K562 (cell line): ENCODE results near the gene UNC45A. TPM values are rescaled to one million over a fixed set of nuclear protein-coding genes. Genes with fewer than 3 reads are reported as not detected.
A peak's percentile ranks its signal among the peaks of the same experiment; 100 is the strongest.

ENCODE experiments used
- ATAC-seq: fragments of 200-7000 bp; cut with Tn5 transposase; 3 replicates; pipeline ENCODE4 v1.9.1; 2020; ENCODE audit warnings: moderate library complexity
- BruUV-seq: library from RNA; stranded (reverse); fragments of 400-500 nt; replicated peaks from 2 replicates; lab custom pipeline; 2021; lab: Mats Ljungman, UMichigan
- CTCF ChIA-PET: fragments of 300-600 bp; formaldehyde crosslinking; extraction: SDS; loops from one replicate; lab custom pipeline; 2021; ENCODE audit warnings: low intra/inter-chr PET ratio; lab: Yijun Ruan, JAX
- POLR2A ChIA-PET: fragments of 300-600, 350-650 bp; sonication (Branson Sonifier 250); formaldehyde crosslinking; extraction: SDS; loops from one replicate; lab custom pipeline; 2021; ENCODE audit warnings: antibody characterized with exemption, inconsistent platforms; lab: Yijun Ruan, JAX
- DNase-seq, 4 experiments: peaks; one replicate each; pipeline versions ENCODE4 v3.0.0 to v3.0.0-alpha.2; 2011 to 2018; ENCODE audit warnings: low spot score in 3 of 4, mixed read lengths in 3 of 4; ENCODE audit errors: extremely low read depth in 1 of 4
- FAIRE-seq: peaks from 2 replicates; lab custom pipeline; 2011; peaks lifted over from hg19 to GRCh38; lab: Jason Lieb, UNC
- H2AFZ ChIP-seq: 2 replicates; pipeline ENCODE4 v1.6.0; 2011; ENCODE audit warnings: low read depth, low read length, control low read depth, inconsistent platforms
- H3K27ac ChIP-seq: fragments of 200-600 bp; 3 replicates; pipeline ENCODE4 v1.8.0; 2011; ENCODE audit warnings: low read depth, mild to moderate bottlenecking, control low read depth, inconsistent platforms, low read length, moderate library complexity, mixed read lengths; ENCODE audit errors: extremely low read depth
- H3K27me3 ChIP-seq, 2 experiments: fragments of 300-600 bp in 1 of 2; 2 replicates in 1 of 2; 3 replicates in 1 of 2; pipeline versions ENCODE4 v1.6.0 to v1.8.0; 2011; ENCODE audit warnings: inconsistent platforms in 2 of 2, low read length in 2 of 2, mild to moderate bottlenecking in 1 of 2, mixed read lengths in 1 of 2, moderate library complexity in 1 of 2; ENCODE audit not compliant: control insufficient read depth in 2 of 2, insufficient read depth in 2 of 2
- H3K36me3 ChIP-seq: fragments of 300-600 bp; 3 replicates; pipeline ENCODE4 v1.8.0; 2011; ENCODE audit warnings: mild to moderate bottlenecking, low read length, inconsistent platforms; ENCODE audit not compliant: control insufficient read depth, insufficient read depth
- H3K4me1 ChIP-seq, 2 experiments: fragments of 200-600 bp in 1 of 2; replicated peaks in 1 of 2; 2 replicates in 1 of 2; 3 replicates in 1 of 2; pipeline versions ENCODE4 v1.5.1 to v1.8.0; 2011; ENCODE audit warnings: inconsistent platforms in 2 of 2, low read length in 2 of 2, mild to moderate bottlenecking in 1 of 2, mixed read lengths in 1 of 2, moderate library complexity in 1 of 2; ENCODE audit not compliant: control insufficient read depth in 2 of 2, insufficient read depth in 2 of 2
- H3K4me2 ChIP-seq: 2 replicates; pipeline ENCODE4 v1.6.1; 2011; ENCODE audit warnings: low read length, control low read depth, inconsistent platforms, mixed read lengths; ENCODE audit not compliant: insufficient read depth
- H3K4me3 ChIP-seq: fragments of 200-600 bp; sonication (generic), shearing (Covaris generic); 2 replicates; pipeline ENCODE4 v1.5.1; 2016; ENCODE audit warnings: control low read depth, inconsistent platforms
- H3K79me2 ChIP-seq: fragments of 200-600 bp; 3 replicates; pipeline ENCODE4 v1.8.0; 2011; ENCODE audit warnings: low read length, inconsistent platforms; ENCODE audit not compliant: control insufficient read depth, insufficient read depth
- H3K9ac ChIP-seq, 2 experiments: 2 replicates each; pipeline versions ENCODE4 v1.6.0 to v1.6.1; 2011; ENCODE audit warnings: low read depth in 2 of 2, low read length in 2 of 2, control low read depth in 1 of 2, inconsistent platforms in 1 of 2, mild to moderate bottlenecking in 1 of 2, mixed read lengths in 1 of 2; ENCODE audit not compliant: insufficient read depth in 1 of 2
- H3K9me1 ChIP-seq: one replicate; pipeline ENCODE4 v1.6.0; 2011; ENCODE audit warnings: inconsistent platforms, mild to moderate bottlenecking, low read length, moderate library complexity; ENCODE audit not compliant: control insufficient read depth, insufficient read depth
- H3K9me3 ChIP-seq: replicated peaks from 2 replicates; pipeline ENCODE4 v1.5.1; 2011; ENCODE audit warnings: low read depth, low read length, inconsistent platforms; ENCODE audit not compliant: control insufficient read depth, insufficient read depth
- H4K20me1 ChIP-seq: replicated peaks from 2 replicates; pipeline ENCODE4 v1.6.1; 2011; ENCODE audit warnings: low read length, inconsistent platforms, mixed read lengths; ENCODE audit not compliant: control insufficient read depth, insufficient read depth
- ARID1B ChIP-seq: fragments of 450-650 bp; IDR thresholded peaks from 2 replicates; pipeline ENCODE4 v1.6.1; 2016; ENCODE audit warnings: antibody characterized with exemption, mild to moderate bottlenecking, inconsistent platforms
- CBFA2T2 ChIP-seq: fragments of 450-650 bp; conservative IDR thresholded peaks from 2 replicates; pipeline ENCODE4 v1.6.1; 2017; ENCODE audit warnings: mild to moderate bottlenecking
- CBFA2T3 ChIP-seq: fragments of 450-650 bp; IDR thresholded peaks from 2 replicates; pipeline ENCODE4 v1.6.1; 2017
- CSDE1 ChIP-seq, 2 experiments: fragments of 450-650 bp; IDR thresholded peaks; 2 replicates each; pipeline ENCODE4 v1.6.1; 2016; ENCODE audit warnings: mild to moderate bottlenecking in 1 of 2
- TCF3 ChIP-seq: sonication (generic); formaldehyde crosslinking; IDR thresholded peaks from 2 replicates; pipeline ENCODE4 v1.4.0; 2020; ENCODE audit warnings: mild to moderate bottlenecking, missing genetic modification reagents
- THRAP3 ChIP-seq: fragments of 450-650 bp; IDR thresholded peaks from 2 replicates; pipeline ENCODE4 v1.6.1; 2016; ENCODE audit warnings: mild to moderate bottlenecking, inconsistent platforms, borderline replicate concordance
- TRIM24 ChIP-seq, 2 experiments: fragments of 450-650 bp; IDR thresholded peaks; 2 replicates each; pipeline ENCODE4 v1.6.1; 2016
- ZNF274 ChIP-seq: IDR thresholded peaks from 2 replicates; pipeline ENCODE4 v1.6.1; 2011; ENCODE audit warnings: low read depth, mild to moderate bottlenecking, low read length, moderate library complexity, borderline replicate concordance
- ZNF41 ChIP-seq: fragments of 250-450 bp; sonication (Bioruptor Pico); conservative IDR thresholded peaks from 2 replicates; pipeline ENCODE4 v1.4.0; 2020; ENCODE audit warnings: mild to moderate bottlenecking
- WGBS: fragments of 100-300 bp; shearing (Covaris generic); methylation state at CpG from one replicate; pipeline ENCODE4 v1.1.6; 2016; ENCODE audit warnings: low coverage, mixed read lengths; ENCODE audit not compliant: insufficient coverage; ENCODE audit errors: missing lambda C conversion rate; 5-methylcytosine and 5-hydroxymethylcytosine counted together
- in situ Hi-C: fragments of 300-500 bp; cut with MboI; formaldehyde crosslinking; loops from 4 replicates; pipeline ENCODE4 v1.15.0; 2018; ENCODE audit warnings: inconsistent platforms, mixed read lengths
- intact Hi-C: fragments of 100-400 bp; cut with micrococcal nuclease; formaldehyde crosslinking; loops from 2 replicates; pipeline ENCODE4 v1.14.2; 2022
- polyA plus RNA-seq, 8 experiments: library from polyadenylated mRNA; depleted of rRNA in 4 of 8; stranded (reverse) in 5 of 8; unstranded in 3 of 8; fragments of >200 nt; fragmentation: Nextera tagmentation in 2 of 8; fragmentation: Illumina TruSeq in 1 of 8; extraction: Ambion mirVana in 2 of 8; extraction: Trizol in 1 of 8; gene quantifications; 2 replicates each; pipeline versions ENCODE4 v1.2.1 to v1.2.3, GENCODE V29; 2011 to 2014; ENCODE audit warnings: inconsistent platforms in 1 of 8, missing spikeins in 1 of 8
- total RNA-seq, 7 experiments: library from RNA; depleted of rRNA in 6 of 7; stranded (reverse); fragments of >200 nt in 6 of 7; fragmentation: Illumina TruSeq in 2 of 7; extraction: Trizol in 2 of 7; gene quantifications; 2 replicates each; pipeline versions ENCODE4 v1.2.1 to v1.2.3, GENCODE V29; 2011 to 2021; ENCODE audit warnings: low replicate concordance in 1 of 7
- TF ChIP-seq, protein P1 (sequence below): conservative IDR thresholded peaks from 2 replicates; pipeline ENCODE4 v1.6.1; 2011; ENCODE audit warnings: low read depth, mild to moderate bottlenecking, low read length; ENCODE audit not compliant: control insufficient read depth
- TF ChIP-seq, protein P2 (sequence below), 2 experiments: fragments of 450-650 bp; IDR thresholded peaks; 2 replicates each; pipeline ENCODE4 v1.6.1; 2016; ENCODE audit warnings: mild to moderate bottlenecking in 2 of 2, borderline replicate concordance in 1 of 2, low read depth in 1 of 2, moderate library complexity in 1 of 2

UNC45A gene
- total and polyA plus RNA-seq, 9 of the 15 experiments (the other 6 are each of a cell fraction or from before 2014, with no cell fraction given): 22.4 to 79.3 (median 43.7) TPM

DNA sequence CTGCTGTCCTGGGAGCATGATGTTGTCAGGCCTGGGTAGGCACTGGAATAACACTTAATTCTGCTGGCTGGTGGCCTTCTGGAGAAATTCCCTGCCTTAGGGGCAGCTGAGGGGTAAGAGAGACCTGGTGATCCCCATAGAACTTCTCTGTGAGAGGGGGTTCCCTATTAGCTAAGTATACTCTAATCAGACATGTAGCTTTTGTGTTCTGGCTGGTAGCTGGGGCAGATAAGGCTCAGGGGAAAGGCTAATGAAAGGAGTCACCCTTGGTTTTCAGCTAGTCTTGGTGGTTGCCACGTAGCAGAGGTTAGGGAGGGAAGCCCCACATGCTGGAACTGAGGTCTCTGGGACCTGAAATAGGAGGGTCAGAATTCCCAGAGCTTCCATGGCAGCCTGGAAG, 1.8 kb upstream of the UNC45A start (continued):
- peak; percentile 13; the same call in 1 of the 2 replicates for TF ChIP-seq ARID1B
- TF ChIP-seq CBFA2T3: peak; percentile 37
- TF ChIP-seq ZNF274: no peak
- no peak for TF ChIP-seq TRIM24 (IDR thresholded peaks at IDR 0.05)
- no peak for TF ChIP-seq CSDE1 (IDR thresholded peaks at IDR 0.05)
- 0 out of 2 replicates have a peak, but pooled peaks have one; percentile 7 for TF ChIP-seq CBFA2T2
- peak; percentile 45; the same call in 1 of the 2 replicates for TF ChIP-seq TCF3 (CRISPR knock-in tag)

DNA sequence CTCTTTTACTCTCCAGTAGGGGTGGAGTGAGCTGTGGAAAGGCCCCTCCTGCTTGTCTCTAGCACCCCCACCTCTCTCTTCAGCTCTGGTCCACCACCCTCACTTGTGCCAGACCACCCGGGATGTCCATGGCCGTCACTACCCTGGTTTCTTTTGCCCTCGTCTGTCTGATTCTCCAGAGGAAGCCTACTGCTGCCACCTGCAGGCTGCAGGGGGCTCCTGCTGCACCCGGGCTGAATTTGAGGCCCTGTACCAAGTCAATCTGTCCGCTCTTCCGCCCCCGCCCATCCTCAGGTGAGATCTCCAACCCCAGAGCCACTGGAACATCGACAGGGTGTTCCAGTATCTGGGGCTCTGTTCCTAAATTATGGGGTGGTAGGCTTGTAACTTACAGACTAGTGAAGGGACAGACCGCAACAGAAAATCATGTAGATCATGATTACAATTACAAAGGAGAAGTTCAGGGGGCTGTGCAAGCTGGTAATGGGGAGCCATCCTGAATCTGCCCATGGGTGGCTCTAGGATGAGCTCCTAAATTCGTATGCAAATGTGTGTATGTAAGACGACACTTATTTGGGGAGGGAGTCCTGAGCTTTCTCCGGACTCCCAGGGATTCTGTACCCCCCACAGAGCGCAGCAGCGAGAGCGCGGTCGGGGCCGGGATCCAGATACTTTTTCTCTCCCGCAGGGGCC, 683 bp upstream of the UNC45A start:
- FAIRE-seq (peak; percentile 48), DNase-seq (peak; percentile 75 to 93 (median 82)), ATAC-seq (peak; percentile 54)
- H3K9me3 ChIP-seq: no peaks in the 10 kb centered on the region
- peak overlapping the region; percentile 77 to 95; a peak in 3 of 4 replicates for H3K9ac ChIP-seq
- 3% methylated on average over 19 of the region's 19 CpGs for WGBS
- CTCF ChIA-PET: interaction anchor here (0.5 to 1.0 kb wide), 4 partner anchors 31 to 641 kb away, joined by 3 to 4 read pairs (median 4); no protein-coding TSS in a partner anchor
- H3K27me3 ChIP-seq: no peaks in the 10 kb centered on the region
- no TSS peak for BruUV-seq
- H3K36me3 ChIP-seq: peaks cover 32% of the 10 kb centered on the region
- peak overlapping the region; percentile 65 for H3K27ac ChIP-seq
- H3K4me2 ChIP-seq: peak overlapping the region; percentile 93
- POLR2A ChIA-PET: interaction anchor here (0.5 to 6.7 kb wide), 14 partner anchors 9 to 320 kb away, joined by 3 to 70 read pairs (median 6); partner anchors contain the start of genes MAN2A2 and RCCD1
- in situ Hi-C loops: no loop called here
- H4K20me1 ChIP-seq: no peaks in the 10 kb centered on the region
- H3K4me1 ChIP-seq: peaks cover 41 to 64% of the 10 kb centered on the region in 2 experiments
- H2AFZ ChIP-seq: peak overlapping the region; percentile 91
- peaks cover 46% of the 10 kb centered on the region for H3K79me2 ChIP-seq
- intact Hi-C loops: loop anchor here (1.0 to 10.0 kb wide), 7 partner anchors 98 to 640 kb away; no protein-coding TSS in a partner anchor
- H3K9me1 ChIP-seq: no peaks in the 10 kb centered on the region
- peak overlapping the region; percentile 80 for H3K4me3 ChIP-seq
- TF ChIP-seq ZNF41 (CRISPR knock-in tag) (no peak), THRAP3 (no peak)
- TF ChIP-seq, protein P1, sequence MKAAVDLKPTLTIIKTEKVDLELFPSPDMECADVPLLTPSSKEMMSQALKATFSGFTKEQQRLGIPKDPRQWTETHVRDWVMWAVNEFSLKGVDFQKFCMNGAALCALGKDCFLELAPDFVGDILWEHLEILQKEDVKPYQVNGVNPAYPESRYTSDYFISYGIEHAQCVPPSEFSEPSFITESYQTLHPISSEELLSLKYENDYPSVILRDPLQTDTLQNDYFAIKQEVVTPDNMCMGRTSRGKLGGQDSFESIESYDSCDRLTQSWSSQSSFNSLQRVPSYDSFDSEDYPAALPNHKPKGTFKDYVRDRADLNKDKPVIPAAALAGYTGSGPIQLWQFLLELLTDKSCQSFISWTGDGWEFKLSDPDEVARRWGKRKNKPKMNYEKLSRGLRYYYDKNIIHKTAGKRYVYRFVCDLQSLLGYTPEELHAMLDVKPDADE: 0 out of 2 replicates have a peak, but pooled peaks have one; percentile 18
- TF ChIP-seq, protein P2, sequence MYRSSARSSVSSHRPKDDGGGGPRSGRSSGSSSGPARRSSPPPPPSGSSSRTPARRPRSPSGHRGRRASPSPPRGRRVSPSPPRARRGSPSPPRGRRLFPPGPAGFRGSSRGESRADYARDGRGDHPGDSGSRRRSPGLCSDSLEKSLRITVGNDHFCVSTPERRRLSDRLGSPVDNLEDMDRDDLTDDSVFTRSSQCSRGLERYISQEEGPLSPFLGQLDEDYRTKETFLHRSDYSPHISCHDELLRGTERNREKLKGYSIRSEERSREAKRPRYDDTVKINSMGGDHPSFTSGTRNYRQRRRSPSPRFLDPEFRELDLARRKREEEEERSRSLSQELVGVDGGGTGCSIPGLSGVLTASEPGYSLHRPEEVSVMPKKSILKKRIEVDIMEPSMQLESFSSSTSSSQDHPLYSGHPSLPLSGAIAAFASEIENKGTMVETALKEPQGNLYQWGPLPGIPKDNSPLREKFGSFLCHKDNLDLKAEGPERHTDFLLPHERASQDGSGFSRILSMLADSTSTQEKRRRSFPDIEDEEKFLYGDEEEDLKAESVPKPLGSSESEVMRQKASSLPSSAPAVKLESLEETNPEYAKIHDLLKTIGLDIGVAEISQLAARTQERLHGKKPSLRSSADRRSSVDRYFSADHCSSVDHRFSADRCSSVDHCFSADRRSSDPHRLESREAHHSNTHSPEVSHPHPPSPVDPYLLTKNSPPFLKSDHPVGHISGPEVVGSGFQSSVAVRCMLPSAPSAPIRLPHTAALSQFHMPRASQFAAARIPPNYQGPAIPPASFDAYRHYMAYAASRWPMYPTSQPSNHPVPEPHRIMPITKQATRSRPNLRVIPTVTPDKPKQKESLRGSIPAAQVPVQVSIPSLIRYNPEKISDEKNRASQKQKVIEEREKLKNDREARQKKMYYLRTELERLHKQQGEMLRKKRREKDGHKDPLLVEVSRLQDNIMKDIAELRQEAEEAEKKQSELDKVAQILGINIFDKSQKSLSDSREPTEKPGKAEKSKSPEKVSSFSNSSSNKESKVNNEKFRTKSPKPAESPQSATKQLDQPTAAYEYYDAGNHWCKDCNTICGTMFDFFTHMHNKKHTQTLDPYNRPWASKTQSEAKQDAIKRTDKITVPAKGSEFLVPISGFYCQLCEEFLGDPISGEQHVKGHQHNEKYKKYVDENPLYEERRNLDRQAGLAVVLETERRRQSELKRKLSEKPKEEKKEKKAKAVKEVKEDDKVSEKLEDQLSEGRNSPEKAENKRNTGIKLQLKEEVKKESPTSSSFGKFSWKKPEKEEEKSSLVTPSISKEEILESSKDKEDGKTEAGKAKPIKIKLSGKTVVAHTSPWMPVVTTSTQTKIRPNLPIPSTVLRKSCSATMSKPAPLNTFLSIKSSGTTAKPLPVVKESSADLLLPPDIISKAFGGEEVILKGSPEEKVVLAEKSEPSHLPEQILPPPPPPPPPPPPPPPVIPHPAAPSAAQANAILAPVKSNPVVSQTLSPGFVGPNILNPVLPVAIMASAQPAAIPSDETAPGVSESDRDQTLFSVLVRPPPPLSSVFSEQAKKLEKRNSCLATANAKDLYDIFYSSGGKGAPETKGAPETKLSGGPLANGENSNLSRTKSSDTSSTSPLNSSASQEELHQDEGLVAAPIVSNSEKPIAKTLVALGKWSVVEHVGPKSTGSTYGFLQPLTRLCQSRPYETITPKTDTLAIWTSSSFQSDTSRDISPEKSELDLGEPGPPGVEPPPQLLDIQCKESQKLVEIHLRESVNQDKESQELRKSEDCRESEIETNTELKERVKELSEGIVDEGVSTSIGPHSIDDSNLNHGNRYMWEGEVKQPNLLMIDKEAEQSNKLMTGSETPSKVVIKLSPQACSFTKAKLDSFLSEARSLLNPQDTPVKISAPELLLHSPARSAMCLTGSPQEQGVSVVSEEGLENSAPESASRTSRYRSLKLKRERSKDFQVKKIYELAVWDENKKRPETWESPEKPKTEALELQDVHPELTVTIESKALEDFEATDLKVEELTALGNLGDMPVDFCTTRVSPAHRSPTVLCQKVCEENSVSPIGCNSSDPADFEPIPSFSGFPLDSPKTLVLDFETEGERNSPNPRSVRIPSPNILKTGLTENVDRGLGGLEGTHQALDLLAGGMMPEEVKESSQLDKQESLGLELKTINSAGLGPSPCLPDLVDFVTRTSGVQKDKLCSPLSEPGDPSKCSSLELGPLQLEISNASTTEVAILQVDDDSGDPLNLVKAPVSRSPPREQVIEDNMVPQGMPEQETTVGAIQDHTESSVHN (IDR thresholded peaks at IDR 0.05; ENCODE audit: borderline replicate concordance in 1 of 2, low read depth in 1 of 2): no peak
